HCT116 (cell line): ENCODE data around the gene TRAF2. TPM values are rescaled to one million over a fixed set of nuclear protein-coding genes. Genes with fewer than 3 reads are reported as not detected.

Experiments
- ATAC-seq: fragments of 200-7000 bp; cut with Tn5 transposase; 2 replicates; pipeline ENCODE4 v1.9.1; 2020; ENCODE audit warnings: mild to moderate bottlenecking, moderate library complexity
- BruUV-seq: library from RNA; stranded (reverse); fragments of 400-500 nt; replicated peaks from 2 replicates; lab custom pipeline; 2021; lab: Mats Ljungman, UMichigan
- CTCF ChIA-PET: fragments of 300-600 bp; sonication (Branson Sonifier 250); formaldehyde crosslinking; loops from one replicate; lab custom pipeline; 2021; ENCODE audit warnings: antibody characterized with exemption; lab: Charles Lee
- POLR2A ChIA-PET: fragments of 300-600, 350-600 bp; sonication (Branson Sonifier 250); formaldehyde crosslinking; loops from one replicate; lab custom pipeline; 2021; ENCODE audit warnings: antibody characterized with exemption; lab: Charles Lee
- RAD21 ChIA-PET, 2 experiments: fragments of 300-600 bp; sonication (Branson Sonifier 250); formaldehyde crosslinking; loops; one replicate each; lab custom pipeline; 2023; ENCODE audit warnings: low total read pairs in 2 of 2; ENCODE audit not compliant: uncharacterized antibody in 2 of 2, unreplicated experiment in 2 of 2, low non-redundant PET in 1 of 2; lab: Charles Lee
- DNase-seq: peaks from one replicate; pipeline ENCODE4 v3.0.0-alpha.2; 2010; ENCODE audit warnings: low read depth, low spot score
- H2AFZ ChIP-seq: fragments of 200-600 bp; shearing (Covaris generic), sonication (generic); 2 replicates; pipeline ENCODE4 v1.6.1; 2017; ENCODE audit warnings: low read depth, mixed run types, mixed read lengths, antibody characterized with exemption, low read length; ENCODE audit not compliant: poor library complexity, severe bottlenecking
- H3K27ac ChIP-seq: 2 replicates; pipeline ENCODE4 v1.5.1; 2012; ENCODE audit warnings: low read depth, low read length
- H3K27me3 ChIP-seq: fragments of 200-600 bp; sonication (generic); 2 replicates; pipeline ENCODE4 v1.6.1; 2016; ENCODE audit warnings: mixed run types, low read length, mixed read lengths; ENCODE audit not compliant: insufficient read depth
- H3K36me3 ChIP-seq, 2 experiments: fragments of 200-500 bp in 1 of 2; fragments of 200-600 bp in 1 of 2; sonication (Bioruptor generic) in 1 of 2; sonication (generic) in 1 of 2; 2 replicates each; pipeline versions ENCODE4 v1.5.1 to v1.6.1; 2014 to 2016; ENCODE audit warnings: low read length in 2 of 2, inconsistent platforms in 1 of 2, mixed read lengths in 1 of 2, mixed run types in 1 of 2; ENCODE audit not compliant: insufficient read depth in 2 of 2, control insufficient read depth in 1 of 2
- H3K4me1 ChIP-seq, 2 experiments: fragments of 200-600 bp in 1 of 2; sonication (generic) in 1 of 2; 2 replicates each; pipeline versions ENCODE4 v1.5.1 to v1.6.1; 2012 to 2017; ENCODE audit warnings: low read length in 2 of 2, inconsistent platforms in 1 of 2, mild to moderate bottlenecking in 1 of 2, mixed read lengths in 1 of 2, mixed run types in 1 of 2, moderate library complexity in 1 of 2; ENCODE audit not compliant: insufficient read depth in 2 of 2, control insufficient read depth in 1 of 2
- H3K4me2 ChIP-seq: fragments of 200-600 bp; sonication (generic); 2 replicates; pipeline ENCODE4 v1.6.1; 2017; ENCODE audit warnings: mixed run types, low read length, mixed read lengths
- H3K4me3 ChIP-seq, 2 experiments: fragments of 200-600 bp in 1 of 2; sonication (generic) in 1 of 2; replicated peaks in 1 of 2; 2 replicates each; pipeline ENCODE4 v1.5.1; 2011 to 2016; ENCODE audit warnings: low read length in 2 of 2, control low read depth in 1 of 2, low read depth in 1 of 2, mild to moderate bottlenecking in 1 of 2, mixed read lengths in 1 of 2, mixed run types in 1 of 2
- H3K79me2 ChIP-seq: fragments of 200-600 bp; sonication (generic); 2 replicates; pipeline ENCODE4 v1.6.1; 2017; ENCODE audit warnings: mild to moderate bottlenecking, mixed run types, low read length, moderate library complexity, mixed read lengths; ENCODE audit not compliant: insufficient read depth
- H3K9ac ChIP-seq: fragments of 200-600 bp; sonication (generic); 2 replicates; pipeline ENCODE4 v1.6.1; 2016; ENCODE audit warnings: low read length, mixed read lengths
- H3K9me2 ChIP-seq: fragments of 200-600 bp; sonication (generic), shearing (Covaris generic); 2 replicates; pipeline ENCODE4 v1.6.1; 2017; ENCODE audit warnings: mixed run types, mild to moderate bottlenecking, moderate library complexity; ENCODE audit not compliant: insufficient read depth
- H3K9me3 ChIP-seq, 2 experiments: fragments of 200-500 bp in 1 of 2; fragments of 200-600 bp in 1 of 2; sonication (Bioruptor generic) in 1 of 2; sonication (generic) in 1 of 2; 2 replicates each; pipeline ENCODE4 v1.6.1; 2014 to 2017; ENCODE audit warnings: low read length in 2 of 2, mixed read lengths in 2 of 2, inconsistent platforms in 1 of 2, low read depth in 1 of 2, mild to moderate bottlenecking in 1 of 2, mixed run types in 1 of 2, moderate library complexity in 1 of 2; ENCODE audit not compliant: control insufficient read depth in 1 of 2, insufficient read depth in 1 of 2
- H4K20me1 ChIP-seq: fragments of 200-600 bp; sonication (generic), shearing (Covaris generic); 2 replicates; pipeline ENCODE4 v1.6.1; 2017; ENCODE audit warnings: mixed run types, mild to moderate bottlenecking, moderate library complexity; ENCODE audit not compliant: insufficient read depth
- CBX3 ChIP-seq: IDR thresholded peaks from 2 replicates; pipeline ENCODE4 v1.6.1; 2012; ENCODE audit warnings: low read depth
- CEBPB ChIP-seq: IDR thresholded peaks from 2 replicates; pipeline ENCODE4 v1.6.1; 2012; ENCODE audit warnings: low read depth
- EGR1 ChIP-seq: IDR thresholded peaks from 2 replicates; pipeline ENCODE4 v1.6.1; 2012; ENCODE audit warnings: low read depth
- EZH2phosphoT487 ChIP-seq: fragments of 200-600 bp; IDR thresholded peaks from 2 replicates; pipeline ENCODE4 v1.6.1; 2018; ENCODE audit warnings: antibody characterized with exemption, borderline replicate concordance
- JUND ChIP-seq: IDR thresholded peaks from 2 replicates; pipeline ENCODE4 v1.6.1; 2012
- POLR2A ChIP-seq: IDR thresholded peaks from 2 replicates; pipeline ENCODE4 v1.7.0; 2011; ENCODE audit warnings: borderline replicate concordance; ENCODE audit not compliant: insufficient read depth, insufficient read length; ENCODE audit errors: extremely low read depth
- POLR2AphosphoS5 ChIP-seq: IDR thresholded peaks from 2 replicates; pipeline ENCODE4 v1.6.1; 2011; ENCODE audit warnings: mild to moderate bottlenecking, low read depth, low read length, moderate library complexity
- RAD21 ChIP-seq: IDR thresholded peaks from 2 replicates; pipeline ENCODE4 v1.6.1; 2012; ENCODE audit warnings: low read depth, mild to moderate bottlenecking
- SIN3A ChIP-seq: IDR thresholded peaks from 2 replicates; pipeline ENCODE4 v1.6.1; 2012; ENCODE audit warnings: low read depth
- SRF ChIP-seq: IDR thresholded peaks from 2 replicates; pipeline ENCODE4 v1.6.1; 2012; ENCODE audit warnings: low read depth
- YY1 ChIP-seq: IDR thresholded peaks from 2 replicates; pipeline ENCODE4 v1.6.1; 2011; ENCODE audit warnings: low read length, low read depth, moderate library complexity, mild to moderate bottlenecking; ENCODE audit not compliant: insufficient replicate concordance; ENCODE audit errors: extremely low read depth
- ZFX ChIP-seq: fragments of 450-650 bp; IDR thresholded peaks from 2 replicates; pipeline ENCODE4 v1.6.1; 2017
- intact Hi-C: fragments of 100-400 bp; cut with micrococcal nuclease; formaldehyde crosslinking; loops from 2 replicates; pipeline ENCODE4 v1.10.0; 2022
- total RNA-seq: library from RNA; stranded (reverse); gene quantifications from one replicate; pipeline ENCODE4 v1.2.1, GENCODE V29; 2021; ENCODE audit not compliant: unreplicated experiment
- TF ChIP-seq, protein P1 (sequence below), 3 experiments: fragments of 200-600 bp in 1 of 3; sonication (generic) in 1 of 3; IDR thresholded peaks in 2 of 3; conservative IDR thresholded peaks in 1 of 3; 2 replicates each; pipeline ENCODE4 v1.5.1; 2012 to 2017; ENCODE audit warnings: low read depth in 2 of 3, low read length in 2 of 3, antibody characterized with exemption in 1 of 3, borderline replicate concordance in 1 of 3, control low read depth in 1 of 3, mild to moderate bottlenecking in 1 of 3, mixed read lengths in 1 of 3, mixed run types in 1 of 3, moderate library complexity in 1 of 3; ENCODE audit not compliant: insufficient read depth in 1 of 3
- TF ChIP-seq, protein P2 (sequence below): IDR thresholded peaks from 2 replicates; pipeline ENCODE4 v1.6.1; 2012

The TRAF2 gene
- total RNA-seq, 1 experiment from 2014 or later = 28.4 TPM

DNA sequence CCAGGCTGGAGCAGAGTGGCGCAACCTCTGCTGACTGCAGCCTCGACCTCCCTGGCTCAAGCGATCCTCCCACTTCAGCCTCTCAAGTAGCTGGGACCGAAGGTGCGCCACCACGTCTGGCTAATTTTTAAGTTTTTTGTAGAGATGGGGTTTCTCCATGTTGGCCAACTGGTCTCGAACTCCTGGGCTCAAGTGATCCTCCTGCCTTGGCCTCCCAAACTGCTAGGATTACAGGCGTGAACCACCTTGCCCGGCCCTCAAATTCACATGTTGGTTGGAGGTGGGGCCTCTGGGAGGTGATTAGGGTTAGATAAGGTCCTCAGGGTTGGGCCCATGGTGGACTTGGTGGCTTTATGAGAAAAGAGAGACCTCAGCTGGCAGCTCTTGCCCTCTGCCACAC, 75.8 kb downstream of the TRAF2 start:
- BruUV-seq = no TSS peak
- no peak overlapping the region for H2AFZ ChIP-seq

More for the DNA sequence above, 75.8 kb downstream of the TRAF2 start:
- RAD21 ChIA-PET = no interaction called here
- H3K36me3 ChIP-seq = no peaks in the 10 kb centered on the region
- no peak for DNase-seq
- TF ChIP-seq EGR1 = no peak
- no peak for TF ChIP-seq POLR2AphosphoS5
- TF ChIP-seq CEBPB = no peak
- TF ChIP-seq JUND = no peak
- no peak for TF ChIP-seq EZH2phosphoT487
- no peak for TF ChIP-seq ZFX
- TF ChIP-seq CBX3 = no peak
- TF ChIP-seq, protein P1, sequence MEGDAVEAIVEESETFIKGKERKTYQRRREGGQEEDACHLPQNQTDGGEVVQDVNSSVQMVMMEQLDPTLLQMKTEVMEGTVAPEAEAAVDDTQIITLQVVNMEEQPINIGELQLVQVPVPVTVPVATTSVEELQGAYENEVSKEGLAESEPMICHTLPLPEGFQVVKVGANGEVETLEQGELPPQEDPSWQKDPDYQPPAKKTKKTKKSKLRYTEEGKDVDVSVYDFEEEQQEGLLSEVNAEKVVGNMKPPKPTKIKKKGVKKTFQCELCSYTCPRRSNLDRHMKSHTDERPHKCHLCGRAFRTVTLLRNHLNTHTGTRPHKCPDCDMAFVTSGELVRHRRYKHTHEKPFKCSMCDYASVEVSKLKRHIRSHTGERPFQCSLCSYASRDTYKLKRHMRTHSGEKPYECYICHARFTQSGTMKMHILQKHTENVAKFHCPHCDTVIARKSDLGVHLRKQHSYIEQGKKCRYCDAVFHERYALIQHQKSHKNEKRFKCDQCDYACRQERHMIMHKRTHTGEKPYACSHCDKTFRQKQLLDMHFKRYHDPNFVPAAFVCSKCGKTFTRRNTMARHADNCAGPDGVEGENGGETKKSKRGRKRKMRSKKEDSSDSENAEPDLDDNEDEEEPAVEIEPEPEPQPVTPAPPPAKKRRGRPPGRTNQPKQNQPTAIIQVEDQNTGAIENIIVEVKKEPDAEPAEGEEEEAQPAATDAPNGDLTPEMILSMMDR (IDR thresholded peaks at IDR 0.05 in 2 of 3, conservative IDR thresholded peaks at IDR 0.05 in 1 of 3; ENCODE audit: borderline replicate concordance in 1 of 3, insufficient read depth in 1 of 3, low read depth in 2 of 3, low read length in 2 of 3) = no peak
- TF ChIP-seq SRF = no peak
- no peak for TF ChIP-seq YY1
- TF ChIP-seq, protein P2, sequence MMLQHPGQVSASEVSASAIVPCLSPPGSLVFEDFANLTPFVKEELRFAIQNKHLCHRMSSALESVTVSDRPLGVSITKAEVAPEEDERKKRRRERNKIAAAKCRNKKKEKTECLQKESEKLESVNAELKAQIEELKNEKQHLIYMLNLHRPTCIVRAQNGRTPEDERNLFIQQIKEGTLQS = no peak
- TF ChIP-seq RAD21 = no peak
- no peak for TF ChIP-seq SIN3A
- no peak for TF ChIP-seq POLR2A
- H3K27me3 ChIP-seq = no peaks in the 10 kb centered on the region
- POLR2A ChIA-PET = no interaction called here
- H3K9me3 ChIP-seq = no peaks in the 10 kb centered on the region
- ATAC-seq = no peak
- no peak overlapping the region for H3K4me3 ChIP-seq
- intact Hi-C loops = no loop called here
- H3K4me1 ChIP-seq = peaks cover 11 to 28% of the 10 kb centered on the region in 2 experiments
- H4K20me1 ChIP-seq = no peaks in the 10 kb centered on the region
- H3K79me2 ChIP-seq = no peaks in the 10 kb centered on the region
- no peak overlapping the region for H3K9ac ChIP-seq
- H3K27ac ChIP-seq = no peak overlapping the region
- CTCF ChIA-PET = interaction anchor here (1.6 kb wide), 1 partner anchor 14 kb away, joined by 3 read pairs; no protein-coding TSS in a partner anchor
- no peaks in the 10 kb centered on the region for H3K9me2 ChIP-seq
- no peak overlapping the region for H3K4me2 ChIP-seq
